GM12878 (cell line): ENCODE measurements around the gene GREB1.

ENCODE experiments used
- BRCA1 ChIP-seq: IDR thresholded peaks from 2 replicates; pipeline ENCODE4 v1.6.1; 2011; ENCODE audit warnings: low read depth, low read length, improper control_type of control experiment
- CREM ChIP-seq: IDR thresholded peaks from 2 replicates; pipeline ENCODE4 v1.6.1; 2014; ENCODE audit warnings: antibody characterized with exemption, low read depth
- CTCF ChIP-seq, 3 experiments: IDR thresholded peaks in 2 of 3; conservative IDR thresholded peaks in 1 of 3; 2 replicates each; pipeline ENCODE4 v1.5.1; 2011; ENCODE audit warnings: low read depth in 3 of 3, low read length in 3 of 3, mild to moderate bottlenecking in 3 of 3, control low read depth in 2 of 3, moderate library complexity in 2 of 3, inconsistent platforms in 1 of 3, mixed read lengths in 1 of 3; ENCODE audit not compliant: control insufficient read depth in 2 of 3, insufficient read depth in 1 of 3; ENCODE audit errors: extremely low read depth in 1 of 3
- JUND ChIP-seq: IDR thresholded peaks from 2 replicates; pipeline ENCODE4 v1.6.1; 2012; ENCODE audit warnings: low read depth, mild to moderate bottlenecking, low read length, improper control_type of control experiment, moderate library complexity
- MAX ChIP-seq: IDR thresholded peaks from 2 replicates; pipeline ENCODE4 v1.6.1; 2012; ENCODE audit warnings: low read depth, low read length, improper control_type of control experiment
- NFXL1 ChIP-seq: fragments of 450-650 bp; IDR thresholded peaks from 2 replicates; pipeline ENCODE4 v1.6.1; 2017; ENCODE audit warnings: antibody characterized with exemption, mild to moderate bottlenecking, borderline replicate concordance
- POLR2A ChIP-seq: IDR thresholded peaks from 2 replicates; pipeline ENCODE4 v1.6.1; 2011; ENCODE audit warnings: low read depth, mild to moderate bottlenecking, low read length

- no peak for TF ChIP-seq CTCF (IDR thresholded peaks at IDR 0.05 in 2 of 3, conservative IDR thresholded peaks at IDR 0.05 in 1 of 3; ENCODE audit: control insufficient read depth in 2 of 3, extremely low read depth in 1 of 3, insufficient read depth in 1 of 3, low read depth in 3 of 3, low read length in 3 of 3)
- no peak for TF ChIP-seq CREM
- no peak for TF ChIP-seq MAX
- no peak for TF ChIP-seq JUND
- no peak for TF ChIP-seq BRCA1
- TF ChIP-seq POLR2A = no peak
- no peak for TF ChIP-seq NFXL1
These were observed 2.9 kb upstream of the GREB1 start for GRCh38 chr2:11530864-11531465.
